CD4-positive, alpha-beta T cell treated with Interferon alpha-2 for 1 hour (primary cell): ENCODE data around the gene CD44.

Source experiments
- DNase-seq, 2 donors: peaks; one replicate each; pipeline ENCODE4 v3.0.0-alpha.2; 2020 to 2022

The CD44 gene

GRCh38 chr11:35112056-35112845, 26.7 kb upstream of the CD44 start:
- DNase-seq = no peak

- no peak for DNase-seq
Measured at GRCh38 chr11:35112846-35113105, 26.2 kb upstream of the CD44 start.

GRCh38 chr11:35114906-35115687, 23.9 kb upstream of the CD44 start:
- DNase-seq = no peak

- no peak for DNase-seq
Measured at GRCh38 chr11:35115688-35116030, 23.3 kb upstream of the CD44 start.

GRCh38 chr11:35116245-35116644, 22.7 kb upstream of the CD44 start:
- DNase-seq = no peak

GRCh38 chr11:35116762-35117640, 22.0 kb upstream of the CD44 start:
- DNase-seq = no peak

GRCh38 chr11:35118906-35119305, 20.1 kb upstream of the CD44 start:
- DNase-seq = peak in 1 of 2 donors; percentile 29

GRCh38 chr11:35121326-35121865, 17.6 kb upstream of the CD44 start:
- no peak for DNase-seq

GRCh38 chr11:35122308-35122707, 16.7 kb upstream of the CD44 start:
- peak in 1 of 2 donors; percentile 43 for DNase-seq

- DNase-seq = peak in 1 of 2 donors; percentile 59
Measured at GRCh38 chr11:35126000-35126878, 12.7 kb upstream of the CD44 start.

GRCh38 chr11:35126879-35127581, 11.9 kb upstream of the CD44 start:
- no peak for DNase-seq

- DNase-seq = no peak
Measured at GRCh38 chr11:35127619-35128018, 11.4 kb upstream of the CD44 start.

GRCh38 chr11:35131094-35131493, 7.9 kb upstream of the CD44 start:
- no peak for DNase-seq

- DNase-seq = no peak
Measured at GRCh38 chr11:35131886-35132285, 7.1 kb upstream of the CD44 start.

GRCh38 chr11:35133656-35134055, 5.3 kb upstream of the CD44 start:
- DNase-seq = no peak

GRCh38 chr11:35134403-35135148, 4.4 kb upstream of the CD44 start:
- DNase-seq = no peak

- DNase-seq = no peak
Measured at GRCh38 chr11:35135222-35135621, 3.7 kb upstream of the CD44 start.

GRCh38 chr11:35136311-35136710, 2.7 kb upstream of the CD44 start:
- DNase-seq = no peak

- DNase-seq = no peak
Measured at GRCh38 chr11:35138058-35138457, 913 bp upstream of the CD44 start.

- peak in 1 of 2 donors; percentile 16 for DNase-seq
Measured at GRCh38 chr11:35138606-35138942, 397 bp upstream of the CD44 start.

GRCh38 chr11:35139722-35140282, 831 bp downstream of the CD44 start:
- DNase-seq = peak in 1 of 2 donors; percentile 34
